ENCODE measurements around the gene WDR75. TPM values are rescaled to one million over a fixed set of nuclear protein-coding genes. Genes with fewer than 3 reads are reported as not detected.

Gene WDR75
- total RNA-seq, 1 experiment from 2014 or later: 82.7 TPM

DNA sequence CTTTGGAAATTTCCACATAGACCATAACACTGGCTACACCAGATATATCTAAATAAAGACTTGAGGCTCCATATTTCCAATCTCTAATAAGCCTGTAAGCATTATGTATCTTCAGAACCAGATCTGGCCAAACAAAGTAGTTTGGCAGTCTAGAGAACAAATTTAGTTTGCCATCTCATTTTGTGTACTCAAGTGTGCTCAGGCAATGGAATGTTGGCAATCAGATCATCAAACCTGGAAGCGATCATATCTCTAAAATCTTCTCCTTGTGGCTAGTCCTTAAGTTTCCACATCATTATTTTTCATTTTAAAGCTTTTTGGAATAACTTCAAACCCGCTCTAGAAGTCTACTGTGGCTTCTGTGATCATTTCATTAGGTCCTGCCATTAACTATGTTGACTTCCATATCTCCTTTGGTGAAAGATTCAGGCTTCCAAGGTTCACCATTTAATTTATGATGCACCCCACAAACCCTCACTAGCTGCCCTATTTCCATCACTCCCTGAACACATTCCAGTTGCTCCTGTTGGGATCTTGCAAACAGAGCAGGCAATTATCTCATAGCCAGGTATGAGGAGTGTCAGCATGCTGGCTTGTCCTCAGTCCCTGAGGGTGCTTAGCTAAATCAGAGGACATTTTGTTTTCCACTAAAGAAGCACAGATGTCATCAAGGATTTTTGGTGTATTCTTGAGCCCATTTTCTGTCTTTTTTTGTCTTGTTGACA is 46.2 kb downstream of the WDR75 start:
- H3K27ac ChIP-seq (ENCODE audit: low read length): no peak overlapping the region
- no peak overlapping the region for H3K4me2 ChIP-seq (ENCODE audit: low read depth, low read length, poor library complexity, severe bottlenecking)
- no peaks in the 10 kb centered on the region for H3K27me3 ChIP-seq (ENCODE audit: low read length)
- H3K79me2 ChIP-seq (ENCODE audit: low read length): no peaks in the 10 kb centered on the region
- H4K20me1 ChIP-seq (ENCODE audit: insufficient read depth, low read depth, low read length): no peaks in the 10 kb centered on the region
- H3K9me2 ChIP-seq (replicated peaks; ENCODE audit: insufficient read depth, low read length): no peaks in the 10 kb centered on the region
- DNase-seq: no peak
- H3K9ac ChIP-seq (ENCODE audit: low read length): no peak overlapping the region
- H3K9me3 ChIP-seq (ENCODE audit: low read length): no peaks in the 10 kb centered on the region
- H3K36me3 ChIP-seq (ENCODE audit: insufficient read depth, low read length): no peaks in the 10 kb centered on the region
- no peaks in the 10 kb centered on the region for H3K4me1 ChIP-seq (ENCODE audit: low read length)
- H2AFZ ChIP-seq (ENCODE audit: low read length): no peak overlapping the region
- no peak overlapping the region for H3K4me3 ChIP-seq (ENCODE audit: low read length)

DNA sequence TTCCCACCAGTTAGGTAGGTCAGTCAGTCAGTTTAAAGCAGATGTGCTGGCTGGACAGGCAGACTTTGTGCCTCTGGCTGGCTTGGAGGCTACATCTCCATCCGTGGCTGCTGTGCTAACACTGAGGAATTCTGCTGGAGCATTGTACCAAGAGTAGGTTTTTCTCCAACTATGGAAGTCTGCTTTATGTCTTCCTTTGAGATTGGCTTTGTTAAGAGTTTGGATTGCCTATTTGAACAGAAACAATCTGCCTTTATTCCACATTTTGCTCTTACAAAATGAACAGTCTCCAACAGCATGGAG is 46.7 kb downstream of the WDR75 start:
- Histone ChIP-seq H3K9ac (ENCODE audit: low read length) (no peak overlapping the region), H2AFZ (ENCODE audit: low read length) (no peak overlapping the region), H3K4me1 (ENCODE audit: low read length) (no peaks in the 10 kb centered on the region), H4K20me1 (ENCODE audit: insufficient read depth, low read depth, low read length) (no peaks in the 10 kb centered on the region), H3K79me2 (ENCODE audit: low read length) (no peaks in the 10 kb centered on the region), H3K4me2 (ENCODE audit: low read depth, low read length, poor library complexity, severe bottlenecking) (no peak overlapping the region), H3K27me3 (ENCODE audit: low read length) (no peaks in the 10 kb centered on the region), H3K36me3 (ENCODE audit: insufficient read depth, low read length) (no peaks in the 10 kb centered on the region), H3K4me3 (ENCODE audit: low read length) (no peak overlapping the region), H3K9me2 (replicated peaks; ENCODE audit: insufficient read depth, low read length) (no peaks in the 10 kb centered on the region), H3K27ac (ENCODE audit: low read length) (no peak overlapping the region), H3K9me3 (ENCODE audit: low read length) (no peaks in the 10 kb centered on the region)
- no peak for DNase-seq

- H3K4me2 ChIP-seq (ENCODE audit: low read depth, low read length, poor library complexity, severe bottlenecking): no peak overlapping the region
- no peaks in the 10 kb centered on the region for H3K27me3 ChIP-seq (ENCODE audit: low read length)
- no peak overlapping the region for H3K4me3 ChIP-seq (ENCODE audit: low read length)
- no peaks in the 10 kb centered on the region for H3K36me3 ChIP-seq (ENCODE audit: insufficient read depth, low read length)
- H2AFZ ChIP-seq (ENCODE audit: low read length): no peak overlapping the region
- no peaks in the 10 kb centered on the region for H3K9me3 ChIP-seq (ENCODE audit: low read length)
- no peak for DNase-seq
- no peaks in the 10 kb centered on the region for H3K9me2 ChIP-seq (replicated peaks; ENCODE audit: insufficient read depth, low read length)
- H3K79me2 ChIP-seq (ENCODE audit: low read length): no peaks in the 10 kb centered on the region
- no peak overlapping the region for H3K27ac ChIP-seq (ENCODE audit: low read length)
- H4K20me1 ChIP-seq (ENCODE audit: insufficient read depth, low read depth, low read length): no peaks in the 10 kb centered on the region
- H3K4me1 ChIP-seq (ENCODE audit: low read length): no peaks in the 10 kb centered on the region
- no peak overlapping the region for H3K9ac ChIP-seq (ENCODE audit: low read length)
Measured at GRCh38 chr2:189492451-189492850, 51.2 kb downstream of the WDR75 start.

GRCh38 chr2:189498205-189498604 is 56.9 kb downstream of the WDR75 start:
- no peaks in the 10 kb centered on the region for H3K9me3 ChIP-seq (ENCODE audit: low read length)
- no peak overlapping the region for H2AFZ ChIP-seq (ENCODE audit: low read length)
- H3K27ac ChIP-seq (ENCODE audit: low read length): no peak overlapping the region
- DNase-seq: no peak
- no peak overlapping the region for H3K9ac ChIP-seq (ENCODE audit: low read length)
- no peaks in the 10 kb centered on the region for H3K27me3 ChIP-seq (ENCODE audit: low read length)
- no peak overlapping the region for H3K4me2 ChIP-seq (ENCODE audit: low read depth, low read length, poor library complexity, severe bottlenecking)
- H4K20me1 ChIP-seq (ENCODE audit: insufficient read depth, low read depth, low read length): no peaks in the 10 kb centered on the region
- H3K36me3 ChIP-seq (ENCODE audit: insufficient read depth, low read length): no peaks in the 10 kb centered on the region
- H3K4me3 ChIP-seq (ENCODE audit: low read length): no peak overlapping the region
- no peaks in the 10 kb centered on the region for H3K4me1 ChIP-seq (ENCODE audit: low read length)
- H3K79me2 ChIP-seq (ENCODE audit: low read length): no peaks in the 10 kb centered on the region
- no peaks in the 10 kb centered on the region for H3K9me2 ChIP-seq (replicated peaks; ENCODE audit: insufficient read depth, low read length)

GRCh38 chr2:189499137-189499536 is 57.9 kb downstream of the WDR75 start:
- Histone ChIP-seq H3K36me3 (ENCODE audit: insufficient read depth, low read length) (no peaks in the 10 kb centered on the region), H3K4me1 (ENCODE audit: low read length) (no peaks in the 10 kb centered on the region), H3K9me2 (replicated peaks; ENCODE audit: insufficient read depth, low read length) (no peaks in the 10 kb centered on the region), H2AFZ (ENCODE audit: low read length) (no peak overlapping the region), H3K9ac (ENCODE audit: low read length) (no peak overlapping the region), H3K9me3 (ENCODE audit: low read length) (no peaks in the 10 kb centered on the region), H3K4me2 (ENCODE audit: low read depth, low read length, poor library complexity, severe bottlenecking) (no peak overlapping the region), H3K27ac (ENCODE audit: low read length) (no peak overlapping the region), H4K20me1 (ENCODE audit: insufficient read depth, low read depth, low read length) (no peaks in the 10 kb centered on the region), H3K79me2 (ENCODE audit: low read length) (no peaks in the 10 kb centered on the region), H3K27me3 (ENCODE audit: low read length) (no peaks in the 10 kb centered on the region), H3K4me3 (ENCODE audit: low read length) (no peak overlapping the region)
- no peak for DNase-seq

DNA sequence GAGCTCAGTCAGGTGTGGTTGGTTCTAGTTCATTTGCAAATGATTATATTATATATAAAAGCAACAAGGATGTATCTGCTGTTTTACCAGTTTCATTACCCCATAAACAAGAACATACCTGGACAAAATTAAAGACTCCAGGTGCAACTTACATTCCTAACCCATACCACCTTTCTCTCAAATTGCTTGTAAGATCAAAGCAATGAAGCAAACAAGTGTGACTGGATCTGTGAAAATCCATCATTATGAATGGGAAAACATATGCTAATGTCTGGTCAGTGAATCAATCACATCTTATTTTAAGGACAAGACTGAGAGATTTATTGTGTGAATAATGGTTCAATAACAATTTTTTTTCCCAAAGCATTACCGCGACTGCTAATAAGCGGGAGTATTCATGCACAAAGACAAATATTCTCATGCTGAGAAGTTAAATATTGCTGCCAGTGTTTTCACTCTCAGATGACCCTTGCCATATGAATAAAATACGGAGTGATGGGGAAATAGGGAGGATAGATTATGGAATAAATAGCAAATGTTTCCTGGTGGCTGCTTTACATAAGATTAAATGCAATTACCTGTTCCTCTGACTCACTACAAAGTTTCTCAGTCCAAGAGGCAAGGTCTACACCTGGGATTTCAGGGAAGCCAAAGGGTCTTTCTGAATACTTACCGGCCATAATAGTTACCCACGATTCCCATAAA is 59.3 kb downstream of the WDR75 start:
- Histone ChIP-seq H3K4me2 (ENCODE audit: low read depth, low read length, poor library complexity, severe bottlenecking) (no peak overlapping the region), H2AFZ (ENCODE audit: low read length) (no peak overlapping the region)

DNA sequence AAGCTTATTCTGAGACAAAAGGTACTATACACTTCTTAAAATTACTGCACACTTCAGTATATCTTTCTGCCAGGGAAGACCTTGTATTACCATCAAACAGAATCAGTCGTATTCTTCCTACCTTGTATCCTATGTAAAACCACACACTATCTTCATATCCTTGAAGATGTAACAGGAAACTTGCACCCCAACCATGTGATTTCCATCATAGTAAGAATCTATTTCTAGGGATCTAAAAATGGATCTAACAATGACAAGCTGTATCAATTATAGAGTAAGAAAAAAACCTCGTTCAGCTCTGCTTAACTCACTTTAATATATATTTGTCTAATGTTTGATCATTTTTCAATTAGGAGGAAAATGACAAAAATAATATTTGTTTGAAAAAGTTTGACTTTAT is 60.2 kb downstream of the WDR75 start:
- Histone ChIP-seq H3K79me2 (ENCODE audit: low read length) (no peaks in the 10 kb centered on the region), H3K27me3 (ENCODE audit: low read length) (no peaks in the 10 kb centered on the region), H3K4me1 (ENCODE audit: low read length) (no peaks in the 10 kb centered on the region), H3K4me3 (ENCODE audit: low read length) (no peak overlapping the region), H4K20me1 (ENCODE audit: insufficient read depth, low read depth, low read length) (no peaks in the 10 kb centered on the region), H3K36me3 (ENCODE audit: insufficient read depth, low read length) (no peaks in the 10 kb centered on the region), H2AFZ (ENCODE audit: low read length) (no peak overlapping the region), H3K9me2 (replicated peaks; ENCODE audit: insufficient read depth, low read length) (no peaks in the 10 kb centered on the region), H3K4me2 (ENCODE audit: low read depth, low read length, poor library complexity, severe bottlenecking) (no peak overlapping the region), H3K9me3 (ENCODE audit: low read length) (no peaks in the 10 kb centered on the region), H3K27ac (ENCODE audit: low read length) (no peak overlapping the region), H3K9ac (ENCODE audit: low read length) (no peak overlapping the region)
- no peak for DNase-seq

More for the DNA sequence above, 59.3 kb downstream of the WDR75 start:
- no peak overlapping the region for H3K4me3 ChIP-seq (ENCODE audit: low read length)
- H3K79me2 ChIP-seq (ENCODE audit: low read length): no peaks in the 10 kb centered on the region
- DNase-seq: no peak
- no peaks in the 10 kb centered on the region for H3K9me3 ChIP-seq (ENCODE audit: low read length)
- H3K36me3 ChIP-seq (ENCODE audit: insufficient read depth, low read length): no peaks in the 10 kb centered on the region
- no peak overlapping the region for H3K9ac ChIP-seq (ENCODE audit: low read length)
- H3K9me2 ChIP-seq (replicated peaks; ENCODE audit: insufficient read depth, low read length): no peaks in the 10 kb centered on the region
- H3K27me3 ChIP-seq (ENCODE audit: low read length): no peaks in the 10 kb centered on the region
- H3K27ac ChIP-seq (ENCODE audit: low read length): no peak overlapping the region
- H3K4me1 ChIP-seq (ENCODE audit: low read length): no peaks in the 10 kb centered on the region
- H4K20me1 ChIP-seq (ENCODE audit: insufficient read depth, low read depth, low read length): no peaks in the 10 kb centered on the region

DNA sequence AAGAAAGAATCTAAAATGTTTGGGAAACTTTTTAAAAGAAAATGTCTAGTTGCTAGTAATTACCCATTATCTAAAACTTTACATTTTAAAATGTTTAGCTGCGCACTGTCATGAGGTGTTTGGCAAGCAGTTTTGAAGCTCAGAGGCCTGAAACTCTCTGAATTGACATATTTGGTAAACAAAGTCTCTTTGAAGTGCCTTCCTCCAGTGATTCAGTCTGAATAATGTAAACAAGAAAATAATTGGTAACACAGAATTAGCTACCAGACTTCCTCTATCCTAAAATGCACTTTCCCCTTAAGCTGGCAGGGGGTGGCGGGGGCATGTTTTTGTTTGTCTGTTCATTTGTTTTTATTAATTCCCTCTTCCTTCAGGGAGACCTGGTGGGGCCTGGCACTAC is 61.4 kb downstream of the WDR75 start:
- no peaks in the 10 kb centered on the region for H3K9me3 ChIP-seq (ENCODE audit: low read length)
- H3K4me3 ChIP-seq (ENCODE audit: low read length): no peak overlapping the region
- no peaks in the 10 kb centered on the region for H3K36me3 ChIP-seq (ENCODE audit: insufficient read depth, low read length)
- DNase-seq: no peak
- no peak overlapping the region for H3K27ac ChIP-seq (ENCODE audit: low read length)
- no peak overlapping the region for H3K9ac ChIP-seq (ENCODE audit: low read length)
- no peaks in the 10 kb centered on the region for H3K27me3 ChIP-seq (ENCODE audit: low read length)
- H3K4me1 ChIP-seq (ENCODE audit: low read length): no peaks in the 10 kb centered on the region
- no peaks in the 10 kb centered on the region for H4K20me1 ChIP-seq (ENCODE audit: insufficient read depth, low read depth, low read length)
- H3K79me2 ChIP-seq (ENCODE audit: low read length): no peaks in the 10 kb centered on the region
- H2AFZ ChIP-seq (ENCODE audit: low read length): no peak overlapping the region
- H3K9me2 ChIP-seq (replicated peaks; ENCODE audit: insufficient read depth, low read length): no peaks in the 10 kb centered on the region
- H3K4me2 ChIP-seq (ENCODE audit: low read depth, low read length, poor library complexity, severe bottlenecking): no peak overlapping the region

All from Karpas-422 (cell line).